ENCODE data around the gene ANKRD10.

Gene ANKRD10

DNA sequence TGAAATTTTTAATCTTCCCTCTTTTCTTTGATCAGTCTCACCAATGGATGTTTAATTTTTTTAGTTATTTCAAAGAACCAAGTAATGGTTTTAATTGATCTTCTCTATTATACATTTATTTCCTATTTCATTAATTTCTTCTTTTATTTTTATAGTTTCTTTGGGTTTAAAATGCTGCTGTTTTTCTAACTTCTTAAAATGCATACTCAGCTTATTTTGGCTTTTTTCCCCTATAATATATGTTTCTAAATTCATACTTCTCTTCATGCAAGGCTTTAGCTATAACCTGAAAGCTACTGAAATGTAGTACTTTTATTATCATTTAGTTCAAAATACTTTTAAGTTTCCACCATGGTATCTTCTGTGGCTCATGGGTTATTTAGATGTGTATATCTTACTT is 53.9 kb downstream of the ANKRD10 start:
- H3K27ac ChIP-seq (replicated peaks) = no peak overlapping the region
- no peak for DNase-seq (ENCODE audit: low read depth in 1 of 2, low spot score in 1 of 2)
- TF ChIP-seq POLR2AphosphoS5 (IDR thresholded peaks at IDR 0.05; ENCODE audit: low read depth) = no peak
- no peak overlapping the region for H3K4me3 ChIP-seq (replicated peaks; ENCODE audit: insufficient read depth, low read length)
- H3K27me3 ChIP-seq (ENCODE audit: insufficient read depth, poor library complexity, severe bottlenecking) = no peaks in the 10 kb centered on the region

DNA sequence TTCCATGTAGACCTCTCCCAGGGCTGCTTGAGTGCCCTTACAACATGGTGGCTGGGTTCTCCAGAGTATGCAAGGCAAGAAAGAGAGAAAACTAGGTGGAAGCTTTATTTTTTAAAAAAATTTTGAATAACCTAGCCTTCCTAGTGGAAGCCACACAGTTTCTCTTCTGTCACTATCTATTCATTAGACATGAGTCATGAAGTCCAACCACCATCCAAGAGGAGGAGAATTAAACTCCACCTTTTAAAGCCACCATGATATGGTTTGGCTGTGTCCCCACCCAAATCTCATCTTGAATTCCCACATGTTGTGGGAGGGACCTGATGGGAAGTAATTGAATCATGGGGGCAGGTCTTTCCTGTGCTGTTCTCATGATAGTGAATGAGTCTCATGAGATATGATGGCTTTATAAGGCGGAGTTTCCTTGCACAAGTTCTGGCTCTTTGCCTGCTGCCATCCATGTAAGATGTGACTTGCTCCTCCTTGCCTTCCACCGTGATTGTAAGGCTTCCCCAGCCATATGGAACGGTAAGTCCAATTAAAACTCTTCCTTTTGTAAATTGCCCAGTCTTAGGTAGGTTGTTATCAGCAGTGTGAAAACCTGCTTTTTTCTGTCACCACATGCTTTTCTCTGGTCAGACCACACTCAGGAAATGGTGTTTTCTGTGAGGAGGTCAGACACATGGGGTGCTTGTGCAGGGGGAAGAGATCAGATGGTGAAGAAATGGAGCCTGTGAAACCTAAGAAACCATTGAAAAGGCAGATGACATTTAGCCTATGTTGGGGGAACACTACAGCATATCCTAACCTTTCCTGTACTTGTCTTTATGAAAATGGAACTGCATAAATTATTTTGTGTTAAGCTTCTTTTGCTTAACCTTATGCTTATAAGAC is 57.7 kb downstream of the ANKRD10 start:
- Histone ChIP-seq H3K4me3 (replicated peaks; ENCODE audit: insufficient read depth, low read length) (no peak overlapping the region), H3K27ac (replicated peaks) (no peak overlapping the region), H3K27me3 (ENCODE audit: insufficient read depth, poor library complexity, severe bottlenecking) (no peaks in the 10 kb centered on the region)
- no peak for DNase-seq (ENCODE audit: low read depth in 1 of 2, low spot score in 1 of 2)
- TF ChIP-seq REST (IDR thresholded peaks at IDR 0.05; ENCODE audit: insufficient replicate concordance, low read depth) = no peak
- TF ChIP-seq GABPA (IDR thresholded peaks at IDR 0.05; ENCODE audit: low read depth) = no peak
- no peak for TF ChIP-seq SPI1 (IDR thresholded peaks at IDR 0.05; ENCODE audit: borderline replicate concordance, low read depth)
- TF ChIP-seq, protein P1, sequence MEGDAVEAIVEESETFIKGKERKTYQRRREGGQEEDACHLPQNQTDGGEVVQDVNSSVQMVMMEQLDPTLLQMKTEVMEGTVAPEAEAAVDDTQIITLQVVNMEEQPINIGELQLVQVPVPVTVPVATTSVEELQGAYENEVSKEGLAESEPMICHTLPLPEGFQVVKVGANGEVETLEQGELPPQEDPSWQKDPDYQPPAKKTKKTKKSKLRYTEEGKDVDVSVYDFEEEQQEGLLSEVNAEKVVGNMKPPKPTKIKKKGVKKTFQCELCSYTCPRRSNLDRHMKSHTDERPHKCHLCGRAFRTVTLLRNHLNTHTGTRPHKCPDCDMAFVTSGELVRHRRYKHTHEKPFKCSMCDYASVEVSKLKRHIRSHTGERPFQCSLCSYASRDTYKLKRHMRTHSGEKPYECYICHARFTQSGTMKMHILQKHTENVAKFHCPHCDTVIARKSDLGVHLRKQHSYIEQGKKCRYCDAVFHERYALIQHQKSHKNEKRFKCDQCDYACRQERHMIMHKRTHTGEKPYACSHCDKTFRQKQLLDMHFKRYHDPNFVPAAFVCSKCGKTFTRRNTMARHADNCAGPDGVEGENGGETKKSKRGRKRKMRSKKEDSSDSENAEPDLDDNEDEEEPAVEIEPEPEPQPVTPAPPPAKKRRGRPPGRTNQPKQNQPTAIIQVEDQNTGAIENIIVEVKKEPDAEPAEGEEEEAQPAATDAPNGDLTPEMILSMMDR (IDR thresholded peaks at IDR 0.05; ENCODE audit: insufficient read depth, low read length) = no peak
- TF ChIP-seq POLR2AphosphoS5 (IDR thresholded peaks at IDR 0.05; ENCODE audit: low read depth) = no peak

DNA sequence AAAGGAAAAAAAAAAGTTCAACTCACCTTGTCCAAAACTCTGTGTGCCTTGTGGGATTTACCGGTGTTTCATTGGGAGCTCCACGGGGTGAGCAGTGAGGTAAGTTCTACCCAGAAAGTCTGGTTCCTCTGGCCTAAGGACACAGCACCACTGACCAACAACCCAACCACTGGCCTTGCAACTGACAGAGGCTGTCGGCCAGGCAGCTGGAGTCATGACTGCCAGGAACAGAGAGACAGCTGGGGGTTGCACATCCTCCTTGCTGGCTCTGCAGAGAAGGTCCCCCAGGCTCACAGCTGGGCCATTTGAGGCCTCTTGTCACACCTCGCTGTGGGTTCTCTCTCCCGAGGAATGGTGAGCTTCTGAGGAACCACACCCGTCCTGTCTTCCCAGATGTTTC is 59.5 kb downstream of the ANKRD10 start:
- TF ChIP-seq GABPA (IDR thresholded peaks at IDR 0.05; ENCODE audit: low read depth) (no peak), POLR2AphosphoS5 (IDR thresholded peaks at IDR 0.05; ENCODE audit: low read depth) (no peak), REST (IDR thresholded peaks at IDR 0.05; ENCODE audit: insufficient replicate concordance, low read depth) (no peak), SPI1 (IDR thresholded peaks at IDR 0.05; ENCODE audit: borderline replicate concordance, low read depth) (no peak)
- TF ChIP-seq, protein P1 (IDR thresholded peaks at IDR 0.05; ENCODE audit: insufficient read depth, low read length) = no peak
- Histone ChIP-seq H3K27me3 (ENCODE audit: insufficient read depth, poor library complexity, severe bottlenecking) (peaks cover under 1% of the 10 kb centered on the region), H3K4me3 (replicated peaks; ENCODE audit: insufficient read depth, low read length) (no peak overlapping the region), H3K27ac (replicated peaks) (no peak overlapping the region)
- no peak for DNase-seq (ENCODE audit: low read depth in 1 of 2, low spot score in 1 of 2)

DNA sequence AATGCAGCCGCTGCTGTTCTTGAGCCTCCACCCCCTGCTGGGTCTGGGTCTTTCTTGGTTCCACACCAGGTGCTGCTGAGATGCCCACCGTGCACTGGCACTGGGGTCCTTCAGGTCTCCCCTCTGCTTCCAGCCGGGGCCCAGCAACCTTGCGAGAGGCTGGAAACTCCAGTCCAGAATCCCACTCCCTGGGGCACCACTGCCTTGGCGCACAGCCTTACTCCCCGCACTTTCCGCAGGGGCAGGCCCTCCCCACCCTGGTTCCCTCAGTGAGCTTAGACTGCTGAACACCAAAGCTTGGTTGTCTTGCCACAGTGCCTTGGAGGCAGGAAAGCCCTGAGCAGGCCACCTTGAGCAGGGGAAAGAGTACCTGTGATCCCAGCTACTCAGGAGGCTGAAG is 60.0 kb downstream of the ANKRD10 start:
- no peak for DNase-seq (ENCODE audit: low read depth in 1 of 2, low spot score in 1 of 2)
- TF ChIP-seq GABPA (IDR thresholded peaks at IDR 0.05; ENCODE audit: low read depth) (no peak), POLR2AphosphoS5 (IDR thresholded peaks at IDR 0.05; ENCODE audit: low read depth) (no peak), REST (IDR thresholded peaks at IDR 0.05; ENCODE audit: insufficient replicate concordance, low read depth) (no peak), SPI1 (IDR thresholded peaks at IDR 0.05; ENCODE audit: borderline replicate concordance, low read depth) (no peak)
- TF ChIP-seq, protein P1 (IDR thresholded peaks at IDR 0.05; ENCODE audit: insufficient read depth, low read length) = no peak
- Histone ChIP-seq H3K4me3 (replicated peaks; ENCODE audit: insufficient read depth, low read length) (no peak overlapping the region), H3K27ac (replicated peaks) (no peak overlapping the region), H3K27me3 (ENCODE audit: insufficient read depth, poor library complexity, severe bottlenecking) (peaks cover 2% of the 10 kb centered on the region)

Measured in HL-60 (cell line).